HepG2 (cell line): ENCODE measurements around the gene UBE2G2.

Source experiments
- BHLHE40 ChIP-seq: IDR thresholded peaks from 2 replicates; pipeline ENCODE4 v1.6.1; 2011; ENCODE audit warnings: low read length, improper control_type of control experiment
- ESRRA ChIP-seq: sonication (generic); formaldehyde crosslinking; IDR thresholded peaks from 2 replicates; pipeline ENCODE4 v1.5.1; 2020; ENCODE audit warnings: mild to moderate bottlenecking, low read depth, missing genetic modification reagents
- FOSL1 ChIP-seq: sonication (generic); formaldehyde crosslinking; IDR thresholded peaks from 2 replicates; pipeline ENCODE4 v1.9.0; 2021; ENCODE audit warnings: missing genetic modification reagents, borderline replicate concordance
- IRF2 ChIP-seq: IDR thresholded peaks from 2 replicates; pipeline ENCODE4 v1.6.1; 2018; ENCODE audit warnings: missing genetic modification reagents, missing compliant biosample characterization
- RBM39 ChIP-seq: fragments of 200-400 bp; formaldehyde crosslinking; IDR thresholded peaks from one replicate; pipeline ENCODE4 v1.6.1; 2018; ENCODE audit warnings: antibody characterized with exemption, mild to moderate bottlenecking, low read depth, low read length; ENCODE audit not compliant: poor library complexity, severe bottlenecking
- RFX5 ChIP-seq: IDR thresholded peaks from 2 replicates; pipeline ENCODE4 v1.6.1; 2011; ENCODE audit warnings: low read depth, low read length, improper control_type of control experiment
- ZNF143 ChIP-seq: sonication (generic); formaldehyde crosslinking; IDR thresholded peaks from 2 replicates; pipeline ENCODE4 v1.4.0; 2020; ENCODE audit warnings: missing genetic modification reagents
- ZNF263 ChIP-seq: sonication (generic); formaldehyde crosslinking; IDR thresholded peaks from 2 replicates; pipeline ENCODE4 v1.4.0; 2020; ENCODE audit warnings: missing genetic modification reagents
- ZNF749 ChIP-seq: sonication (generic); formaldehyde crosslinking; IDR thresholded peaks from 2 replicates; pipeline ENCODE4 v1.8.0; 2022; ENCODE audit warnings: mild to moderate bottlenecking, missing genetic modification reagents, moderate library complexity, borderline replicate concordance
- TF ChIP-seq, protein P1 (sequence below): sonication (generic); formaldehyde crosslinking; IDR thresholded peaks from 2 replicates; pipeline ENCODE4 v1.5.0; 2020; ENCODE audit warnings: missing genetic modification reagents
- TF ChIP-seq, protein P2 (sequence below): sonication (generic); formaldehyde crosslinking; conservative IDR thresholded peaks from 2 replicates; pipeline ENCODE4 v1.4.0; 2020; ENCODE audit warnings: missing genetic modification reagents
- TF ChIP-seq, protein P3 (sequence below), 2 experiments: IDR thresholded peaks; 2 replicates each; pipeline ENCODE4 v1.6.1; 2011 to 2012; ENCODE audit warnings: low read length in 2 of 2, borderline replicate concordance in 1 of 2, low read depth in 1 of 2, mild to moderate bottlenecking in 1 of 2, moderate library complexity in 1 of 2

DNA sequence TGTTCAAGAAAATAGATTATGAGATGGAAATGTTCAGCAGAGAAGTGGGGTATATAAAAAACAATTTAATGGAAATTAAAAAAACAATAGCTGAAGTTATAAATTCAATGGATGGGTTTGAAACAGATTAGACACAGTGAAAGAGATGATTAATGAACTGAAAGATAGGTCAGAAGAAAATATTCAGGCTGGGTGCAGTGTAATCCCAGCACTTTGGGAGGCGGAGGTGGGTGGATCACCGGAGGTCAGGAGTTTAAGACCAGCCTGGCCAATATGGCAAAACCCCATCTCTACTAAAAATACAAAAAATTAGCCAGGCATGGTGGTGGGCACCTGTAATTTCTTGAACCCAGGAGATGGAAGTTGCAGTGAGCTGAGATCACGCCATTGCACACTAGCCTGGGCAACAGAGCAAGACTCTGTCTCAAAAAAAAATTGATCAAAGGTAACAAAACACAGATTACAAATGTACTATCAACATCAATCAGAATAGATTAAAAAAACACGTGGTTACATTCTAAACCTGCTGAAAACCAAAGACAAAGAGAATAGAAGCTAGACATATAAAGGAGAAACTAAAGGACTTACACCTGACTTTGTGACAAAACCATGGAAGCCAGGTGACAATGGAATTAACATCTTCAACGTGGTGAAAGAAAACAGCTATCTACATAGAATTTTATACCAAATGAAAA, 21.0 kb upstream of the UBE2G2 start:
- TF ChIP-seq, protein P1, sequence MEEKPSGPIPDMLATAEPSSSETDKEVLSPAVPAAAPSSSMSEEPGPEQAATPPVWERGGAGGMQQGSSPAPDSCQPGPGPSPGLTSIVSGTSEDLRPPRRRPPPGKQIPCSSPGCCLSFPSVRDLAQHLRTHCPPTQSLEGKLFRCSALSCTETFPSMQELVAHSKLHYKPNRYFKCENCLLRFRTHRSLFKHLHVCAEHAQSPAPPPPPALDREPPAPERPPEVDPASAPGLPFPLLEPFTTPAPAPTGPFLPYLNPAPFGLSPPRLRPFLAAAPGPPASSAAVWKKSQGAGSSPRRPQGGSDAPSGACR: no peak
- no peak for TF ChIP-seq ESRRA (CRISPR knock-in tag)
- TF ChIP-seq ZNF263 (CRISPR knock-in tag): no peak
- no peak for TF ChIP-seq BHLHE40
- TF ChIP-seq RBM39: no peak
- TF ChIP-seq, protein P2, sequence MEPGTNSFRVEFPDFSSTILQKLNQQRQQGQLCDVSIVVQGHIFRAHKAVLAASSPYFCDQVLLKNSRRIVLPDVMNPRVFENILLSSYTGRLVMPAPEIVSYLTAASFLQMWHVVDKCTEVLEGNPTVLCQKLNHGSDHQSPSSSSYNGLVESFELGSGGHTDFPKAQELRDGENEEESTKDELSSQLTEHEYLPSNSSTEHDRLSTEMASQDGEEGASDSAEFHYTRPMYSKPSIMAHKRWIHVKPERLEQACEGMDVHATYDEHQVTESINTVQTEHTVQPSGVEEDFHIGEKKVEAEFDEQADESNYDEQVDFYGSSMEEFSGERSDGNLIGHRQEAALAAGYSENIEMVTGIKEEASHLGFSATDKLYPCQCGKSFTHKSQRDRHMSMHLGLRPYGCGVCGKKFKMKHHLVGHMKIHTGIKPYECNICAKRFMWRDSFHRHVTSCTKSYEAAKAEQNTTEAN (CRISPR knock-in tag): no peak
- no peak for TF ChIP-seq ZNF749 (CRISPR knock-in tag)
- no peak for TF ChIP-seq RFX5
- no peak for TF ChIP-seq ZNF143 (CRISPR knock-in tag)
- TF ChIP-seq IRF2 (CRISPR knock-in tag): no peak
- TF ChIP-seq, protein P3, sequence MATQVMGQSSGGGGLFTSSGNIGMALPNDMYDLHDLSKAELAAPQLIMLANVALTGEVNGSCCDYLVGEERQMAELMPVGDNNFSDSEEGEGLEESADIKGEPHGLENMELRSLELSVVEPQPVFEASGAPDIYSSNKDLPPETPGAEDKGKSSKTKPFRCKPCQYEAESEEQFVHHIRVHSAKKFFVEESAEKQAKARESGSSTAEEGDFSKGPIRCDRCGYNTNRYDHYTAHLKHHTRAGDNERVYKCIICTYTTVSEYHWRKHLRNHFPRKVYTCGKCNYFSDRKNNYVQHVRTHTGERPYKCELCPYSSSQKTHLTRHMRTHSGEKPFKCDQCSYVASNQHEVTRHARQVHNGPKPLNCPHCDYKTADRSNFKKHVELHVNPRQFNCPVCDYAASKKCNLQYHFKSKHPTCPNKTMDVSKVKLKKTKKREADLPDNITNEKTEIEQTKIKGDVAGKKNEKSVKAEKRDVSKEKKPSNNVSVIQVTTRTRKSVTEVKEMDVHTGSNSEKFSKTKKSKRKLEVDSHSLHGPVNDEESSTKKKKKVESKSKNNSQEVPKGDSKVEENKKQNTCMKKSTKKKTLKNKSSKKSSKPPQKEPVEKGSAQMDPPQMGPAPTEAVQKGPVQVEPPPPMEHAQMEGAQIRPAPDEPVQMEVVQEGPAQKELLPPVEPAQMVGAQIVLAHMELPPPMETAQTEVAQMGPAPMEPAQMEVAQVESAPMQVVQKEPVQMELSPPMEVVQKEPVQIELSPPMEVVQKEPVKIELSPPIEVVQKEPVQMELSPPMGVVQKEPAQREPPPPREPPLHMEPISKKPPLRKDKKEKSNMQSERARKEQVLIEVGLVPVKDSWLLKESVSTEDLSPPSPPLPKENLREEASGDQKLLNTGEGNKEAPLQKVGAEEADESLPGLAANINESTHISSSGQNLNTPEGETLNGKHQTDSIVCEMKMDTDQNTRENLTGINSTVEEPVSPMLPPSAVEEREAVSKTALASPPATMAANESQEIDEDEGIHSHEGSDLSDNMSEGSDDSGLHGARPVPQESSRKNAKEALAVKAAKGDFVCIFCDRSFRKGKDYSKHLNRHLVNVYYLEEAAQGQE (IDR thresholded peaks at IDR 0.05; ENCODE audit: borderline replicate concordance in 1 of 2, low read depth in 1 of 2, low read length in 2 of 2): no peak
- no peak for TF ChIP-seq FOSL1 (CRISPR knock-in tag)
